Renal pelvis (tissue), 4 donors: Measurements from ENCODE around the gene KRT7. TPM values are rescaled to one million over a fixed set of nuclear protein-coding genes. Genes with fewer than 3 reads are reported as not detected.
"Not testable (repeated sequence)": the region's sequence is repeated elsewhere in the genome, so short reads cannot be mapped to it uniquely, and the experiment has no call there.

Source experiments
- DNase-seq: peaks from one replicate; pipeline ENCODE4 v3.0.0-alpha.2; 2013
- polyA plus RNA-seq, 3 donors: library from polyadenylated mRNA; unstranded; fragments of 120-200 nt; gene quantifications; one replicate each; pipeline ENCODE4 v1.2.1, GENCODE V29; 2013; ENCODE audit not compliant: insufficient read length in 3 of 3

The KRT7 gene
- polyA plus RNA-seq, 3 donors = 62.3 to 83.1 (median 64.3) TPM

DNA sequence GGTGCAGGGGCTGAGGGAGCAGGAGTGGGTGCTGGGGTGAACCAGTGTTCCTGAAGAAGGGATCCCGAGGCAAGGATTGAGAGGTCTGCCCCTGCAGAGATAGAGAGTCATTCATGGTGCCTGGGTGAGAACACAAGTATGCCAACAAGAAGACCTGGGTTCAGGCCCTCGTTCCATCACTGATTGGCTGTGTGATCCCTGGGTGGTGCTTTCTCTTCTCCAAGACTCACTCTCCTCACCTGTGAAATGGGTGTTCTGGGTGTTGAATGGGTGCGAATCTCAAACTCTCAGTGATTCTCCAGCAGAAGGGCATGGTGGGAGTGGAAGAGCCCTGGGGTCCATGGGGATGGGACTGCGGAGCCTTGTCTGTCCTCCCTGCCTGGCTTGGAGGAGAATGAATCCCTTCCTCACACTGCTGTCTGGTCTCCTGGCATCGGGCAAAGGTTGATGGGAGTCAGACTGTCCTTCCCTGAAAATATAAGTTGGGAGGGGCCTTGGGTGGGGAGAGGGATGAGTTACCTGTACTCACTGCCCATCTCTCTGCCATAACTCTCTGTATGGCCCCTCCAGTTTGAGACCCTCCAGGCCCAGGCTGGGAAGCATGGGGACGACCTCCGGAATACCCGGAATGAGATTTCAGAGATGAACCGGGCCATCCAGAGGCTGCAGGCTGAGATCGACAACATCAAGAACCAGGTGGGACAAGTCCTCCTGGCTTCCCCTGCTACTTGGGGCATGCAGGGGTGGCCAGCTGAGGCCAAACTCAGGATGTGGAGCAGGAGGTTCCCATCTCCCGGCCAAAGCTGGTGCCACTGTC is 9.6 kb downstream of the KRT7 start:
- DNase-seq = no peak

DNA sequence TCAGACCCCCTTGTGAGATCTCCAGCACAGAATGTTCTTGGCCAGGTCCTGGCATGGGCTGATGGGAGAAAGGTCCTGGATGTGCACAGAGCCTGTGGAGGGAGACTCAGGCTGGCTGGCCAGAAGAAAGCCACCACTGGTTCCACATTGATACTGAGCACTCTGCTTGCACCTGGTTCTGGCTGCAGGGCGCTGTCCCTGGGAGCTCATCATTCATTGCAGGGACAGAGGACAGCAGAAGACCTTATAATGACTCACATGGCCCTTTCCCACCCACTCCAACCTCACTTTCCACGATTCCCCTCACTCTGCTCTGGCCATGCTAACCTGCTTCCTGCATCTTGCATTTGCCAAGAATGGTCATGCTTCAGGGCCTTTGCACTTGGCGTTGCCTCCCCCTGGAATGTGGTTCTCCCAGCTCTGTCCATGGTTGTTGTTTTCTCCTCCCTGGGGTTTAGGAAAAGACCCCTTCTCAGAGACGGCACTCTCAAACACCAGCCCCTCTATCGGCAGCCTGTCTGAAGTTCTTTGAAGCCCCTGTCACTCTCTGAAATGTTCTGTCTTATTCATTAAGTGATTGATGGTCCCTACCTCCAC is 10.3 kb downstream of the KRT7 start:
- DNase-seq = peak; percentile 81

DNA sequence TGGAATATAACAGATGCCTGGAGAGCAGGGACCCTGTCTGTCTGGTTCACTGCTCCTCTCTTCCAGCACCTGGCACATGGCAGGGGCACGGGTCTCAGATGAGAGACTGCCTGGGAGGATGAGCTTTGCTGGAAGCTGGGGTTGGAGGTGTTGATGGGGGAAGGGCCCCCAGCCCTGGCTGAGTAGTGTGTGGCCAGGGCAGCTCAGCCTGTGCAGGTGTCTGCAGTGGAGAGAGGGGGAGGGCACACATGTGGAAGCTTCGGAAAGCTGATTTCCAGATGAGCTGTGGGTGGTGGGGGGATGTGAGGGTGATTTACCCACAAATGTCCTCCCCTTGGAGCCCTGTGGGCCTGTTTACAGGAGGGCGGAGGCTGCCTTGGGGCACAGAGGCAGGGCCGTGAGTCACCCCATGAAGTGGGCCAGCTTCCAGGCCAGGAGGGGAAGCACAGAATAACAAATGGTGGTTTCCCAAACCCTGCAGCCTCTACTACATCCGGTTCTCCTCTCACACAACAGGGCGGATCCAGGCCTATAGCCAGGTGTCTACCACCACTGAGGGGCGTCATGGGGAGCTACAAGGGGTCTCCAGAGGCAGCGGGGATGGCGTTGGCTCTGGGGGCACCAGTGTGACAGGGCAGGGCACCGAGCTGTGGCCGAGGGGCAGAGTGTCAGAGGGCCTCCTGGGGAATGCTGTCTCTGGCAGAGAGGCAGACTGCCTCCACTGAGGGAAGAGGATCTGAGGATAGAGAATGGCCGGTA is 11.0 kb downstream of the KRT7 start:
- peak; percentile 77 for DNase-seq

DNA sequence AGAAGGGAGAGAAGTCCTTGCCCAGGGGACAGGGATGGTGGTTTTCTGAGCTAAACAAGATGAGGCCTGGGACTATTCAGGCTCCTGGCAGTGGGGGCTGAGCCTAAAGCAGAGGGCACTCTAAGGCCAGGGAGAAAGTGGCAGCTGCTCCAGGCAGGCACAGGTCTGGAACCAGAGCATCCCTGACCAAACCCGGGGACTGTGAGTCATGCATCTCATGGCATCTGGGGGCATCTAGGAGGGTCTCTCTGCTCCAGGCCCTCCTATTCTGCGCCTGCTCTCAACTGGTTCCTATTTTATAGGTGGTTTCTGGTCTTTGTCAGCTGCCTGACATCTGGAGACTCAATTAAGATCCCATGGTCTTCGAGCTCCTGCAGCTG is 11.6 kb downstream of the KRT7 start:
- DNase-seq = no peak

DNA sequence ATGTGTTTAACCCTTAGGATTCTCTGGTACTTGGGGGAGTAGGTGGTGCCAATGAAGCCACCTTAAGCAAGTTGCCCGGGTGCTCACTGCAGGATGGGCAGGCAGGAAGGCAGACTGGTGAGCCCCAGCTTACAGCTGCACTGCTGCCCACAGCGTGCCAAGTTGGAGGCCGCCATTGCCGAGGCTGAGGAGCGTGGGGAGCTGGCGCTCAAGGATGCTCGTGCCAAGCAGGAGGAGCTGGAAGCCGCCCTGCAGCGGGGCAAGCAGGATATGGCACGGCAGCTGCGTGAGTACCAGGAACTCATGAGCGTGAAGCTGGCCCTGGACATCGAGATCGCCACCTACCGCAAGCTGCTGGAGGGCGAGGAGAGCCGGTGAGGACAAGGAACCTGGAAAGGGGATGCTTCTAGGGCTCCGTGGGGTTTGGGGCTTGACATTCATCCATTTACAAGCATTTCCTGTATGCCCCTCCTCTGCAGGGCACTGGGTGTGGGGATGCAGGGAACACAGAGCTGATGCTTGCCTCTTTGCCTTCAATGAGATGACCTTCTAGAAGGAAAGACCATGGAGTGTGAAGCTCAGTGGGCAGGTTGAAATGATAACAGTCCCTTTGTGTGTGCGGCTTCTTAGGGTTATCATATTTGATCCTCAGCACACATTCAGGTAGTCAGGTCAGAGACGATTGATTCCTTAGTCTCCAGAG is 12.4 kb downstream of the KRT7 start:
- no peak for DNase-seq

DNA sequence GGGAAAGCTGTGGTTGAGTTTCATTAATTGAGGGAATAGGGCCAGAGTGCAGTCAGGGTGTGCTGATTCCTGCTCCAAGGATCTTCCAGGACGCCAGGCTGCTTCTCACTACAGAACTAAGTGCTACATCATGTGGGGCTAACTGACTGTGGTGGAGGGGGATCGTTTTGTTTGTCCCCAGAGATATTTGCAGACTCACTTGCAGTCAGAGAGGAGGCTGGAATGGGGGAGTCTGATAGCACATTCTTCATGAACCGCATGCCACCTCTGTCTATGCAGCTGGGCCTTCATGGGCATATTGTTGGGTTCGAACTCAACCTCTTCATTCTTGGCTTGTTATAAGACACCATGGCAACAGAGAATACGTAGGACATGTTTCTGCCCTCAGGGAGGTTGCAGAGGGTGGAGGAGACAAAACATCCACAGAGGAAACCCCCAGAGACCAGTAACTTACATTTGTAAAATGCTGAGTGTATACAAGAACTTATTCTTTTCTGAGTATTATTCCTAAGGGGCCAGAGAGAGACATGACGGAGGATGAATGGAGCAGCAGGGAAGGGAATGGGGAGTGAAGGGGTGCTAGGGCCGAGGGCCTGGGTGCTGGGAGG is 13.0 kb downstream of the KRT7 start:
- DNase-seq = no peak

DNA sequence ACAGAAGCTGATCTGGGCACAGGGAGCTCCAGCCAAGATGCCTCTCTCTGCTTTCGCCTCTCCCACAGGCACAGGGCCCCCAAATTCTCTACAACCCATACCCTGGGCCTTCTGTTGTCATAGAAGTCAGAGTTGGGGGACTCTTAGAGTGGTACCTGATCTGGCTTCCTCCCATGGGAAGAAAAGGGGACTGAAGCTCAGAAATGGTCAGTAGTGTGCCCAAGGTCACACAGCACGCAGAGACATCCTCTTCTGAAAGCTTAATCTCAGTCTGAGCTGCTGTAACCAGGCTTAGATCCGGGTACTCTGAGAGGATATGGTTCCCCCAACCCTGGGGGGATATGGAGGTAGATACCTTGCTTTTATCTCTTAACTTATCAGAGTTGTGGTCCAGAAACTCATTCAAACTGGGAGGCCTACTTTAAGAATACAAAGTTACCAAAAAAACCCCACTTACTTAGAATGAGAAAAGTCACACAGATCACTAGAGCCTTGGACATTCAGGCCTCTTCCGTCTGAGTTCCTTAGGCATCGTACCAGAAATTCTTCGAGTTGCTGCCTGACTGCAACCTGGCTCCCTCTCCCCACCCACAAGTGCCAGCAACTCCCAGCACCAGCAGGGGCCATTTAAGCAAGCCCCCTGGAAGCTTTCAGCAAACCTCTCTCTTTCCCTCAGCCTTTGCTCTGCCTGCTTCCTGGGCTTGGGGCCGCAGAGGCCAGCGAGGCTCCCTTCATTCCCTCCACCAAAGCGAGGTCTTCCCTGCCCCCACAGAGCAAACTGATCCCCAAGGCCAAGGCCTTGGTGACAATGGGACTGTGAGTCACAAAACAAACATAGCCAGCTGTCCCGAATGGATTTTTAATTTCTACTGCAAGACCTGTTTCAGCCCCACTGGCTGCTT is 13.9 kb downstream of the KRT7 start:
- DNase-seq = no peak

DNA sequence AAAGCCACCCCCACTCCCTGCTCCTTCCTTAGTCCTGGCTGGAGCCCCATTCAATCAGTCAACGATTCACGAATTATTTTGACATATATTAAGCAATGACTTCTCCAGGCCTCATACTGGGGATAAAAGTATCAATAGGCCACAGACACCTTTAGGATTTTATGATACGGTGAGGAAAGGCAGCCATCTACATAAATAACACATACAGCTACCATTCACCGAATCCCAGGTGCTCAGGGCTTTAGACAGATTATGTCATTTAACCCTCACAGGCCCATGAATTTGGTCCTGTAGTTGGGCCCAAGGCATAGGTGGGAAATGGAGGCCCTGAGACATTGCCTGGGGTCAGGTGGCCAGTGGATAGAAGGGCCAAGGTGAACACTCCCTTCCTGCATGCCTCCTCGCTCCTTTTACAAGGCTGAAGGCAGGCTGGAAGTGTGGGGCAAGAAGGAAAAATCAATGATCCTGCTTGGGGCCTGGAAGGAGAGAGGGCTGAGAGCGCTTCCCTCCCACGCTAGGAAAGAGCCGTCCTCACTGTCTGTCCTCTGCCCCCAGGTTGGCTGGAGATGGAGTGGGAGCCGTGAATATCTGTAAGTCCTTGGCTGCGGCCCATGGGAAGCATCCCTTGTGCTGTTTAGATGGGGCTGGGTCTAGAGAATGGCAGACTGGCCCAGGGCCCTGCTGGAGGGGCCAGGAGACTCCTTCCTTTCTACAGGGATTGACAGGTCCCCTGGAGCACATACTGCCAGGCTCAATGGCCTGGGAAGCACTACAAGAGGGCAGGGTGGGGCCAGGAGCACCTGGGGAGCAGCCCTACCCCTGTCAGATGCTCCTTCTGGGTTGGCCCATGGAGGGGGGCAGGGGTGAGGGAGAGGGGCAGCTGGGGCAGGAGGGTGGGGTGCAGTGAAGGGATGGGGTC is 14.8 kb downstream of the KRT7 start:
- no peak for DNase-seq

DNA sequence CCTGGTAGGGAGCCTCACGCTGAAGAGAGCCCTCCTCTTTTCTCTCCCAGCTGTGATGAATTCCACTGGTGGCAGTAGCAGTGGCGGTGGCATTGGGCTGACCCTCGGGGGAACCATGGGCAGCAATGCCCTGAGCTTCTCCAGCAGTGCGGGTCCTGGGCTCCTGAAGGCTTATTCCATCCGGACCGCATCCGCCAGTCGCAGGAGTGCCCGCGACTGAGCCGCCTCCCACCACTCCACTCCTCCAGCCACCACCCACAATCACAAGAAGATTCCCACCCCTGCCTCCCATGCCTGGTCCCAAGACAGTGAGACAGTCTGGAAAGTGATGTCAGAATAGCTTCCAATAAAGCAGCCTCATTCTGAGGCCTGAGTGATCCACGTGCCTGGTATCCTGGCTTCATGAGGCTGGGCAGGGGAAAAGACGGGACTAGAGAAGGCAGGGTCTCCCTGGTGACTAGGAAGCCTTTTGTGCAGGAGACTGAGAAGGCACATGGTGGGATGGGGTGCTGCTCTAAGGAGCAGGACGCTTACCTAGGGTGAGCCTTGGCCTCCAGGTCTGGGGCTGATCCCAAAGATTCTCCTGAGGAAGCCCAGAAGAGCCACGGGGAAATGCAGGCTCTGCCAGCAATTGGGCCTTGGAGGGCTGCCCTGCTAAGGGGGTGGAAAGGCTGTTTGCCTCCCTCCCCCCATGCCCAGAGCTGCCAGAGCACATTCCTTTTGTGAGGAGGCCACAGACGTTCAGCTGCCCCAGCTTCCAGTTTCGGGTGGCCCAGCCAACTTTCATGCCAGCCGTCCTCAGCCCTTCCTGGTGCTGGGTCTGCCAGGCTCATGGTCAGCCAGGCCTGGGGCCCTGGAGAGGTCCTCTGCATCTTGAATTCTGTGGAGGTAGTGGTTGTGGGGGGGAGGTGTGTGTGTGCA is 15.8 kb downstream of the KRT7 start:
- DNase-seq = no peak

DNA sequence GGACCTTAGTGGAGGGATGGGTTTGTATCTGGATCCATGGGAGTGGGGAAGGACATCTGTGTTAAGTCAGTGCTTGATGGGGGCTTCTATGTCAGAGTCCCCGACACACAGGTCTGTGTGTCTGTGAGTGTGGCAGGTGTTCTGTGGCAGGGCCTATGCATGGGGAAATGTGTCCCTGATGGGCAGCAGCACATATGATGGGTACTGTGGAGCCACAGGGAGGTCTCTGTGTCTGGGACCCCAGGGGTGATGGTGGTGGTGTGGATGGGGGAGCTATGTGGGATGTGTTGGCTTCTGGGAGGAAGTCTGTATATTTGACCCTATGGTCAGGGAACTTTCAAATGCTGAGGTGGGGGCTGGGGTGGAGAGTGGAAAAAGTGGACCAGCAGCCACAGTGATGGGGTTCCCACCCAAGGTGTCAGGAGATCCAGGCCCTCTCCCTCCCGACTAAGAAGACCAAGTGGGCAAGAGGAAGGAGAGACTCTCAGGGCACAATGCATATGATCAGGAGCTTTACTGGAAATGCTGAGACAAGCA is 16.5 kb downstream of the KRT7 start:
- no peak for DNase-seq

DNA sequence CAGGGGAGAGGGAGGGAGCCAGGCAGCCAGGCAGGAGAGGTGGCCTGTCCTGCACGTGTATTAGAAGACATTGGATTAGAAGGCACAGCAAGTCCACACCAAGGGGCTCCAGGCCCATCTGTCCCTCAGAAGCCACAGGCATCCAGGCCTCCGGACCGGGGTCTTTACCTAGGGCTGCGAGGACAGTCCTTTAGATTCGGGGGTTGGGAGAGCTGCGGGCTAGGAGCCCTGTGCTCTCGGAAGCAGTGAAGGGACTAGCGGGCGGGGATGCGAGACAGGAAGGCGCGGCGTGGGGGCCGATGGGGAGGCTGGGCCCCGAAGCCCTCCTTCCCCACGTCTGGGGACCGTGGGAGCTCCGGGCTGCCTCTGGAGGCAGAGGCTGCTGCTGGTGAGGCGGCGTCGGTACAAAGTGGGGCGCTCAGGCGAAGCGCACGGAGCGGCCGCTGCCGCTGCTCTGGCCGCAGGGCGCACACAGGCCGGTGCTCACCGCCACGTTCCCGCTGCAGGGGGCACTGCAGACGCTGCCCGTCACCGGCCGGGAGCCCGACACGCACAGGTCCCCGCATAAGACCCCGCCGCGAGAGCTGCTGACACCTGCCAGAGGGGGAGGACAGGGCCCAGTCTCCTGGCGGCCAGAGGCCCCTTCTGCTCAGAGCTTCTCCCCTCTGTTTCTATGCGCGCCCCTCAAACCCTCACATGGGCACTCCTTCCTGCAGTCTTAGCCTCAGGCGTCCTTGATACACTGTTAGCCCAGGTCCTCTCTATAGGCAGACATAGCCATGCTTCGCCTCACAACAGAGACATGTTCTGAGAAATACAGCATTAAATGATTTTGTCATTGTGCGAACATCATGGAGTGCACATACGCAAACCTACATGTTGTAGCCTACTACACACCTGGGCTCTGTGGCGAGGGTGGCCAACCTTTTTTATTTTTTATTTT is 17.3 kb downstream of the KRT7 start:
- no peak for DNase-seq

DNA sequence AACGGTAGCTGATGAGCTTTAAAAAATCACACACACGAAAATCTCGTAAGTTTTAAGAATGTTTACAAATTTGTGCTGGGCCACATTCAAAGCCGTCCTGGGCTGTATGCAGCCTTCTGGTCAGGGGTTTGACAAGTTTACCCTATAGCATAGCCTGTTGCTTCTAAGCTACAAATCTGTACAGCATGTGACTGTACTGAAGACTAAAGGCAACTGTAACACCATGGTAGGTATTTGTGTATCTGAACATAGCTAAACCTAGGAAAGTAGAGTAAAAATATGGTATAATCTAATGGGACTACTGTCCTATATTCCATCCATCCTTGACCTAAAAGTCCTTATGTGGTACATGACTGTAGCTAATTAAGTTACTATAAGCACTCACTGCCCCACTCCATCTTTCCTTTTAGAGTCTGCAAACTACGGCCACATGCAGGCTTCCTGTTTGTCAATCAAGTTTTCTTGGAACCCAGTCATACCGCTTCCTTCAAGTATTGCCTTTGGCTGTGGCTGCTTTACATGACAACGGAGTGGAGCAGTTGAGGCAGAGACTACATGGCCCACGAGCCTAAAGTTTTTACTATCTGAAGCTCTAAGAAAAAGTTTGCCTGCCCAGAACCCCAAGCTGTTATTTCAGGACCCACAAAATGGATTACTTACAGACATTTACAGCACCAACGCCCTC is 18.5 kb downstream of the KRT7 start:
- DNase-seq = no peak

DNA sequence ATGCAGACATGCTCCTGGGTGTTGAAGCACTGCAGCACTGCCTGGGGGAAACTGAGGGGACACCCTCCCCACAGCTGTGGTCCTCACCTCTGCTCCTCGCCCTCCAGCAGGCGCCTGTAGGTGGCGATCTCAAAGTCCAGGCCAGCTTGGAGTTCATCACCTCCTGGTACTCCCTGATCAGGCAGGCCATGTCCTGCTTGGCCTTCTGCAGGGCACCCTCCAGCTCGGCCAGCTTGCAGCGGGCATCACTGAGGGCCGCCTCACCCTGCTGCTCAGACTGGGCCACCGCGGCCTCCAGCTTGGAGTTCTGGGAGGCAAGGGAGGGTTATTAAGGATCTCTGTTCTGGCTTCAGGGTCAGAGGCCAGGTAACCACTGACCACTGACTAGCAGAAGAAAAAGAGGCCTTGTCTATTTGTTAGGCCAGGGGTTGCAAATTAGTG is 19.2 kb downstream of the KRT7 start:
- DNase-seq = not testable (repeated sequence)

DNA sequence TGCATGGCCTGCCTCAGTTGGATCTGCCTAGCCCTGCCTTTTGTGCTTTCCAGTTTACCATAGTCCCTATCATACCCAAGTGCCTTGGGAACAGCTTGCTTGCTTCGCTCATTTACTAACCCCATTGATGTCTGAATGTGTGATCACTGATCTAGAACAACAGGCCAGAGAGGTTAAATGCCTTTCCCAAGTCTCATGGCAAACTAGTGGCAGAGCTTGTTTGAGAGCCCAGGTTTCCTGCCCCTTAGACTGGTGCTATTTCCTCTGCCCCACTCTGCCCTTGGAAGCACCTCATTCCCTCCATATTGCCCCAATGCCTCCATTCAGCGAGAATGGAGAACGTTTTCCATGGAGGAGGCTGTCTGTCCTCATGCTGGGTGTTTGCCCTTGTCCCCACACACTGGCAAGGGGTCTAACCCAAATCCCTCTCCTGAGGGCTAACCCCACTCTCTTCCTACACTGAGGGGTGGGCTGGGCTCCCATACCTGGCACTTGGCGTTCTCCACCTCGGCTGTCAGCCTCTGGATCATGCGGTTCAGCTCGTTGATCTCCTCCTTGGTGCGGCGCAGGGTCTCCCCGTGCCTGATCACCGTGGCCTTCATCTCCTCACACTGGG is 19.8 kb downstream of the KRT7 start:
- DNase-seq = no peak

DNA sequence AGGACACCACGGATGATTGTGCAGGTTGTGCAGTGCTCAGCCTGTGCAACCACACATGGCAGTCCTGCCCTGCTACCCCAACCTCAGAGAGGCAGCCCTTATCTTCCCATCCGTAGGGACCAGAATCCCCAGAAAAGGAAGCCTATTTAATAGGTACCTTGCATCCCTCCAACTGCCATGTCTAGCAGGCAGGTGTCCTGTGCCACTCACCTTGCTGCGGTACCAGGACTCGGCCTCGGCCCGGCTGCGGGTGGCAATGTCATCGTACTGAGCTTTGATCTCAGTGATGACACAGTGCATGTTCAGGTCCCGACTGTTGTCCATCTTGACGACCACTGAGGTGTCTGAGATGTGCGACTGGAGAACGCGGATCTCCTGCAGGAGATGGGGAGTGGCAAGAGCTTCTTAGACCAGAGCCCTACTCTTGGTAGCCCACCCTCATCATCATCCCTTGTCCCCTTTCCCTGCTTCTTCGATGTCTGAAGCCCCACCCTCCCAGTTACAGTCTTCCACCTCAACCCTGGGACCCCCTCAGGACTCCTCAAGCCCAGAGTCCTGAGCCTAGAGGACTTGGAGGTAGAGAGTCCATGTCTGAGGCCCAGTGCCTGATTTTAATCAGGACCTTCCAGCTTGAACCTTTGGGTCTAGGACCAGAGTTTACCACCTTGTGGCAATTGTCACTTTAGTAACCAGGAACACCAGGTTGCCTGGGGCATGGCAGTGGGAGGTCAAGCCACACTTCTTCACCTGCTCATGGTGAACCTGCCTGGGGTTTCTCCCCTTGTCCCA is 20.5 kb downstream of the KRT7 start:
- no peak for DNase-seq
